Activated CD4-positive, alpha-beta T cell treated with anti-CD3 and anti-CD28 coated beads for 36 hours (primary cell): ENCODE results near the gene PLEKHO1. TPM values are rescaled to one million over a fixed set of nuclear protein-coding genes. Genes with fewer than 3 reads are reported as not detected.

Source experiments
- ATAC-seq: fragments of 200-7000 bp; cut with Tn5 transposase; one replicate; pipeline ENCODE4 v1.10.0; 2021; ENCODE audit warnings: mild to moderate bottlenecking, moderate library complexity
- CTCF ChIA-PET: fragments of 350-600 bp; sonication (Branson Sonifier 250); formaldehyde crosslinking; loops from one replicate; lab custom pipeline; 2021; ENCODE audit warnings: antibody characterized with exemption; lab: Charles Lee
- POLR2A ChIA-PET: fragments of 350-600 bp; sonication (Branson Sonifier 250); formaldehyde crosslinking; loops from one replicate; lab custom pipeline; 2021; ENCODE audit warnings: antibody characterized with exemption, inconsistent platforms; lab: Charles Lee
- DNase-seq: peaks from one replicate; pipeline ENCODE4 v3.0.0-alpha.2; 2020
- H3K27ac Mint-ChIP-seq: one replicate; pipeline ENCODE4 v1.8.0; 2021; ENCODE audit warnings: mixed read lengths
- H3K27me3 Mint-ChIP-seq: one replicate; pipeline ENCODE4 v1.8.0; 2021; ENCODE audit warnings: mixed read lengths
- H3K36me3 Mint-ChIP-seq: one replicate; pipeline ENCODE4 v1.8.0; 2021; ENCODE audit warnings: low read depth, mixed read lengths
- H3K4me1 Mint-ChIP-seq: one replicate; pipeline ENCODE4 v1.8.0; 2021; ENCODE audit warnings: mixed read lengths
- H3K4me3 Mint-ChIP-seq: one replicate; pipeline ENCODE4 v1.8.0; 2021; ENCODE audit warnings: mild to moderate bottlenecking, moderate library complexity, mixed read lengths
- H3K9me3 Mint-ChIP-seq: one replicate; pipeline ENCODE4 v1.8.0; 2021; ENCODE audit warnings: low read depth, mixed read lengths
- intact Hi-C, 2 experiments: fragments of 100-400 bp; cut with DNase I in 1 of 2; cut with micrococcal nuclease in 1 of 2; formaldehyde crosslinking; loops; one replicate each; pipeline versions ENCODE4 v1.14.2 to v1.15.1; 2022 to 2024; cut with DNase I, micrococcal nuclease
- total RNA-seq, 2 experiments: library from RNA; stranded (reverse); gene quantifications; one replicate each; pipeline ENCODE4 v1.2.3, GENCODE V29; 2021

Gene PLEKHO1
- 10 to 100 TPM; 13.2 TPM for total RNA-seq

- POLR2A ChIA-PET, result interaction anchor here (0.5 to 2.2 kb wide), 4 partner anchors 84 to 262 kb away, joined by 3 to 11 read pairs (median 6); a partner anchor contains a TSS
- peaks cover 51% of the 10 kb centered on the region for H3K4me1 Mint-ChIP-seq
- H3K4me3 Mint-ChIP-seq, result peak within 1 kb of the TSS; percentile 82
- intact Hi-C loops, result loop anchor here (1.0 to 5.0 kb wide), 3 partner anchors 37 to 139 kb away; partner anchors contain the start of genes OTUD7B (in 1 of the 2) and VPS45 (in 1 of the 2)
- ATAC-seq (peak; percentile 74), DNase-seq (peak; percentile 89)
- peaks cover 1% of the 10 kb centered on the region for H3K27me3 Mint-ChIP-seq
- peaks cover 12% of the 10 kb centered on the region for H3K36me3 Mint-ChIP-seq
- CTCF ChIA-PET, result interaction anchor here (0.8 to 1.7 kb wide), 4 partner anchors 16 to 94 kb away, joined by 3 to 7 read pairs (median 3); no protein-coding TSS in a partner anchor
- no peaks in the 10 kb centered on the region for H3K9me3 Mint-ChIP-seq
- H3K27ac Mint-ChIP-seq, result peak within 1 kb of the TSS; percentile 86
Observed at GRCh38 chr1:150149271-150150132, at the start of gene PLEKHO1. Gene PLEKHO1 (plus strand): TSS chr1:150149916. CDS start chr1:150150258, 342 bp downstream.

- peaks cover 48% of the 10 kb centered on the region for H3K4me1 Mint-ChIP-seq
- CTCF ChIA-PET, result interaction anchor here (1.3 to 2.1 kb wide), 3 partner anchors 11 to 141 kb away, joined by 3 to 5 read pairs (median 3); no protein-coding TSS in a partner anchor
Observed at GRCh38 chr1:150102986-150103385, 46.7 kb upstream of the PLEKHO1 start.

DNA sequence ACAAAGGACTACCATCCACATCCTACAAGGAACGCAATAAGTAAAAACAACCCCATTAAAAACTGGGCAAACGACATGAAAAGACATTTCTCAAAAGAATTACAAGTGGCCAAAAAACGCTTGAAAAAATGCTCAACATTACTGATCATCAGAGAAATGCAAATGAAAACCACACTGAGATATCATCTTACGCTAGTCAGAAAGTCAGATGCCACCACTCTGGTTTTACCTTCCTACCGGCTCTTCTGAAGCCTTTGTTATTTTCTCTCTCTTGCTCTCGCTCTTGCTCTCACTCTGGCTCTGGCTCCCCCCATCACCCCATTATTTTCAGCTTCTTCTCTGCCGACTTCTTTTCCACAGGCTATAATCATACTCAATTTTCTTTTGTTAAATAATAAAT lies 43.4 kb upstream of the PLEKHO1 start:
- ATAC-seq (peak; percentile 69), DNase-seq (no peak)
- Mint-ChIP-seq H3K9me3 (no peaks in the 10 kb centered on the region), H3K4me3 (no peak overlapping the region), H3K36me3 (peaks cover 8% of the 10 kb centered on the region), H3K27me3 (no peaks in the 10 kb centered on the region), H3K4me1 (peaks cover 77% of the 10 kb centered on the region), H3K27ac (peak overlapping the region; percentile 72)
- intact Hi-C loops, result no loop called here
- ChIA-PET CTCF (no interaction called here), POLR2A (interaction anchor here (0.5 kb wide), 1 partner anchor 362 kb away, joined by 3 read pairs; no protein-coding TSS in a partner anchor)

More at GRCh38 chr1:150102986-150103385, 46.7 kb upstream of the PLEKHO1 start:
- H3K36me3 Mint-ChIP-seq, result peaks cover 13% of the 10 kb centered on the region
- H3K27ac Mint-ChIP-seq, result no peak overlapping the region
- ATAC-seq (no peak), DNase-seq (no peak)
- no peaks in the 10 kb centered on the region for H3K9me3 Mint-ChIP-seq
- POLR2A ChIA-PET, result interaction anchor here (0.5 to 0.6 kb wide), 2 partner anchors 17 to 201 kb away, joined by 4 to 11 read pairs; no protein-coding TSS in a partner anchor
- H3K4me3 Mint-ChIP-seq, result no peak overlapping the region
- H3K27me3 Mint-ChIP-seq, result no peaks in the 10 kb centered on the region
- intact Hi-C loops, result no loop called here

DNA sequence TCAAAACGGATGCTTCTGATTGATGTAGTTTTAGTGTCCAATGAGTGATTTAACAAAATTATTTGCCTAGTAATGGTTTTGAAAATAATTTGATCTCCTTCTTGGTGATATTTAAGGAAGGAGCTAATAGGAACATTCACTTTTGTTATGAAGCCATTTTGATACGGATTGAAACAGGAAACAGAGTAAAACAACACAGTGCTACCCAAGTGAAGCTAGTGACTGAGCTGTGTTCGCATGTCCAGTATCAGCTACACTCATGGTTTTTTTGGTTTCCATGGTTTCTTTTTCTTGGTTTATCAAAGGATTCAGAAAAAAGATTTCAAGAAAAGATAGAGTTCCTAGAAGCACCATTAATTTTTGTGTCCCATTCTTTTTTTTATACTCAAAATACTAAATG lies 40.1 kb upstream of the PLEKHO1 start:
- Mint-ChIP-seq H3K4me1 (peaks cover 67% of the 10 kb centered on the region), H3K27me3 (no peaks in the 10 kb centered on the region), H3K27ac (peak overlapping the region; percentile 90), H3K4me3 (no peak overlapping the region), H3K9me3 (no peaks in the 10 kb centered on the region), H3K36me3 (peaks cover 29% of the 10 kb centered on the region)
- DNase-seq, result no peak
- ChIA-PET POLR2A (interaction anchor here (0.6 kb wide), 2 partner anchors 27 to 255 kb away, joined by 3 read pairs; partner anchors contain the start of gene RPRD2), CTCF (interaction anchor here (0.8 to 1.9 kb wide), 6 partner anchors 22 to 148 kb away, joined by 3 to 9 read pairs (median 4); no protein-coding TSS in a partner anchor)
- intact Hi-C loops, result no loop called here
- ATAC-seq, result peak; percentile 69

DNA sequence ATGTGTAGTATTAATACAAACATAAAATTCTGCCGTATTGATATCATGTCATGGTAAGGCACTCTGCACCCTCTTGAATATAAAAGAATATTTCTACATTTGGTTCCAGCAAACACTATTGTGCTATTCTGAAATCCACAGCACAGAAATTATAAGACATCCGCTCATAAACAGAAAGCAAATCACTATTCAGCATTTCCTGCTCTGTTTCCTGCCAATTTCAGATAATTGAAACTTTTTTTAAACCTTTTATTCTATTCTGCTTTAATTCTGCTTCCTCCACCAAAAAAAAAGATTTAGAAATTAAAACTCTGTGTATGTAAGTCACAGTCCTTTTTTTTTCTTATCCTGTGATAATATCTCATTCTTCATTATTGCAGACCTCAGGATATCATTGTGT lies 39.6 kb upstream of the PLEKHO1 start:
- POLR2A ChIA-PET, result interaction anchor here (0.6 kb wide), 1 partner anchor 26 kb away, joined by 3 read pairs; no protein-coding TSS in a partner anchor
- intact Hi-C loops, result loop anchor here in 1 of 2 experiments (5.0 kb wide), 1 partner anchor 42 kb away; no protein-coding TSS in a partner anchor
- CTCF ChIA-PET, result interaction anchor here (0.8 to 1.9 kb wide), 4 partner anchors 21 to 148 kb away, joined by 3 to 5 read pairs (median 4); no protein-coding TSS in a partner anchor
- Mint-ChIP-seq H3K27ac (peak overlapping the region; percentile 90), H3K4me3 (peak overlapping the region; percentile 55), H3K4me1 (peaks cover 65% of the 10 kb centered on the region), H3K36me3 (peaks cover 31% of the 10 kb centered on the region), H3K9me3 (peaks cover 2% of the 10 kb centered on the region), H3K27me3 (no peaks in the 10 kb centered on the region)
- DNase-seq, result no peak
- no peak for ATAC-seq

- Mint-ChIP-seq H3K4me1 (peaks cover 49% of the 10 kb centered on the region), H3K27ac (peak overlapping the region; percentile 59), H3K27me3 (no peaks in the 10 kb centered on the region), H3K36me3 (peaks cover 32% of the 10 kb centered on the region), H3K4me3 (peak overlapping the region; percentile 55), H3K9me3 (peaks cover 11% of the 10 kb centered on the region)
- peak; percentile 42 for ATAC-seq
- CTCF ChIA-PET, result no interaction called here
- no peak for DNase-seq
- intact Hi-C loops, result loop anchor here in 1 of 2 experiments (5.0 kb wide), 1 partner anchor 41 kb away; no protein-coding TSS in a partner anchor
- POLR2A ChIA-PET, result no interaction called here
Observed at GRCh38 chr1:150111670-150112069, 38.0 kb upstream of the PLEKHO1 start.

DNA sequence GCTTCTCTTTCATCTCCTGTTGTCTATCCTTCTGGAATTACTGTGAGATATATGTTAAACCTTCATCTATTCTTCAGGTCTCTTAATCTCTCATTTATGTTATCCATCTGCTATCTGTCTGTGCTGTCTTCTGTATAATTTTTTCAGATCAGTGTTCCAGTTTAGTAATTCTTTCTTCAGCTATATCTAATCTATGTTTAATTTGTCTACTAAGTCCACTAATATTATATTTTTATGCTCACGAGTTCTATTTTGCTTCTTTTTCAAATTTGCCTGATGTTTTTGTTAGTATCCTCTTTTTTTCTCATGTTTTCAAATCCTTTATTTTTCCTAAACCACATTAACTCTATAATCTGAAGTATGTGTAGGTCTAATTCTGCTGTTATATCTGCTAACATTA lies 34.6 kb upstream of the PLEKHO1 start:
- ATAC-seq, result no peak
- ChIA-PET CTCF (no interaction called here), POLR2A (no interaction called here)
- Mint-ChIP-seq H3K4me1 (peaks cover 20% of the 10 kb centered on the region), H3K27ac (no peak overlapping the region), H3K9me3 (peaks cover 11% of the 10 kb centered on the region), H3K36me3 (peaks cover 32% of the 10 kb centered on the region), H3K27me3 (no peaks in the 10 kb centered on the region), H3K4me3 (no peak overlapping the region)
- no peak for DNase-seq
- intact Hi-C loops, result no loop called here

DNA sequence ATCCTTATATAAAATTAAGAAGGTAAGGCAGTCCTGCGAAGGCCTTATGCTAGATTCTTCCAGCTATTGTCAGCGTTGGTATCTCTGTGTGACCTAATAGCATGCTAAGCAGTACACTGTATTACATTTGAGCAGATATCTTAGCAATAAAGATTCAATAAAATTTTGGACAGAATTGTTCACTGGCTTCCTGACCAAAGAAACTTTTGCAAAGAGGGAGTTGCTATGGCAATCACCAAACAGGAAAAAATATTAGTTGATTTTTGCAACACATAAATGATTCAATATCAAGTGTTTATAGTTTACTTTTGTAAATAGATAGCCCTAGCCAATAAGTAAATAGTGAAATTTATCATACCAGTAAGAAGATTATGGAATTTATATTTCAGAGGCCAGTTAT lies 31.0 kb upstream of the PLEKHO1 start:
- ATAC-seq (no peak), DNase-seq (no peak)
- H3K36me3 Mint-ChIP-seq, result peaks cover 22% of the 10 kb centered on the region
- ChIA-PET CTCF (interaction anchor here (0.6 to 1.2 kb wide), 2 partner anchors 10 to 41 kb away, joined by 3 to 4 read pairs; no protein-coding TSS in a partner anchor), POLR2A (no interaction called here)
- H3K4me3 Mint-ChIP-seq, result no peak overlapping the region
- intact Hi-C loops, result no loop called here
- H3K27me3 Mint-ChIP-seq, result no peaks in the 10 kb centered on the region
- no peak overlapping the region for H3K27ac Mint-ChIP-seq
- H3K9me3 Mint-ChIP-seq, result peaks cover 11% of the 10 kb centered on the region
- H3K4me1 Mint-ChIP-seq, result peaks cover 14% of the 10 kb centered on the region

DNA sequence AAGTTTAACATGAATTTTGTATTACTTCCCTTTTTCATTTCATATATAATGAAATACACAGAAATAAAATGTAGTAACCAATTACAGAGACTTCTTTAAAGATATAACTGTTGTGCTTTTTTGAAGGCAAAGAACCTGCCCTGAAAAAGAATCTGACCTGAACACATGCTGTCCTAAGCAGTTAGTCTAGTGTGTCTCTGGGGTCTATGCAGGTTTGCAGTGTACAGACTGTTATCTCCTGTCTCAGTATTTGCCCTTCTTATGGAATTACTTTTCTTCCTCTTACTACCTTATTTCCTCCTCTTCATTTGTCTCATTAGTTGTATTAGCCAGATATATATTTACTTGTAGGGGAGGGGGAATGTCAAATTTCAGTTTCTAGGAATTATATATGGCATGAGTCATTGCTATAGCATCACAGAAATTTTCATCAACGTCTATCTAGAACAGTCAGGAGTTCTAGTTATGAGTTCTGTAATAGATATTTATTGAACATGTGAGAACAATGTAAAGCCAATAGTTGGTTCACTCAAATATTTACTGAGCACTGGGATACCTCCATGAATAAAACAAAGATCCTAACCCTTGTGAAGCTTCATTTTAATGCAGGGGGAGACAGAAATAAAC lies 28.4 kb upstream of the PLEKHO1 start:
- Mint-ChIP-seq H3K4me1 (peaks cover 14% of the 10 kb centered on the region), H3K9me3 (no peaks in the 10 kb centered on the region), H3K27ac (no peak overlapping the region), H3K27me3 (no peaks in the 10 kb centered on the region), H3K36me3 (peaks cover 6% of the 10 kb centered on the region), H3K4me3 (no peak overlapping the region)
- intact Hi-C loops, result no loop called here
- CTCF ChIA-PET, result interaction anchor here (0.9 kb wide), 1 partner anchor 66 kb away, joined by 3 read pairs; no protein-coding TSS in a partner anchor
- POLR2A ChIA-PET, result no interaction called here
- DNase-seq (no peak), ATAC-seq (no peak)

DNA sequence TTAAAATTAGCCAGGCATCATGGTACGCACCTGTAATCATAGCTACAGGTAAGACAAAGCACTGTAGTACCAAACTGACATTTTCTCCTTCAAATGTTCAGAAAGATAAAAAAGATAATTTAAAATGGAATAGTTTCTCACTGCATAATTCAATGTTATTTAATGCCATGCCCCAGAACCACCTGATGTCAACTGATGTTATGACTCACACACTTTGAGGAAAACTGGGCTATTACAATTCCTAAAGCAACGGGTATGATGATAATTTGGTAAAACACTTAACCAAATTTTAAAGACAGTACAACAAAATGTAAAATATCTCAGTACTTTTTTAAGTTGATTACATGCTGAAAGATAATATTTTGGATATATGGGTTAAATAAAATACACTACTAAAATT lies 22.9 kb upstream of the PLEKHO1 start:
- intact Hi-C loops, result no loop called here
- ChIA-PET POLR2A (no interaction called here), CTCF (interaction anchor here (1.3 kb wide), 1 partner anchor 42 kb away, joined by 3 read pairs; no protein-coding TSS in a partner anchor)
- Mint-ChIP-seq H3K27ac (no peak overlapping the region), H3K27me3 (no peaks in the 10 kb centered on the region), H3K4me3 (no peak overlapping the region), H3K36me3 (peaks cover 8% of the 10 kb centered on the region), H3K4me1 (peaks cover 20% of the 10 kb centered on the region), H3K9me3 (no peaks in the 10 kb centered on the region)
- ATAC-seq (no peak), DNase-seq (no peak)

DNA sequence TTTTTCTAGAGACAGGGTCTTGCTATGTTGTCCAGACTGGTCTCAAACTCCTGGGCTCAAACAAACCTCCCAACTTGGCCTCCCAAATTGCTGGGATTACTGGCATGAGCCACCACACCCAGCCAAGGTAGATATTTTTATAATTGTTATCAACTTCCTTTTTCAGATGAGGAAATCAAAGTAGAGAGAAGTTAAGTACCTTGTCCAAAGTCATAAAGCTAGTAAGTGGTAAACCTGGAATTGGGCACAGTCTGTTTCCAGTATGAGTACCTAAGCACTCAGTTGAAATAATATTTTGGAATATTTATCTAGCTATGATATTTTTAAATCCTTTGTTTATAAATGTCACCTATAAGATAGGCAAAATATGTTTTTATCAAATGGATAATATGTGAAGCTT lies 22.3 kb upstream of the PLEKHO1 start:
- Mint-ChIP-seq H3K9me3 (no peaks in the 10 kb centered on the region), H3K36me3 (peaks cover 4% of the 10 kb centered on the region), H3K4me3 (no peak overlapping the region), H3K4me1 (peaks cover 15% of the 10 kb centered on the region), H3K27me3 (no peaks in the 10 kb centered on the region), H3K27ac (no peak overlapping the region)
- ChIA-PET POLR2A (no interaction called here), CTCF (interaction anchor here (0.6 to 1.7 kb wide), 4 partner anchors 41 to 114 kb away, joined by 3 to 7 read pairs (median 4); no protein-coding TSS in a partner anchor)
- DNase-seq, result no peak
- intact Hi-C loops, result no loop called here
- peak; percentile 39 for ATAC-seq
